GM12878 (cell line): ENCODE data around the gene CSTPP1. TPM values are rescaled to one million over a fixed set of nuclear protein-coding genes. Genes with fewer than 3 reads are reported as not detected.
"Not testable (repeated sequence)": the region's sequence is repeated elsewhere in the genome, so short reads cannot be mapped to it uniquely, and the experiment has no call there.

ENCODE experiments used
- ATAC-seq: fragments of 200-7000 bp; cut with Tn5 transposase; 3 replicates; pipeline ENCODE4 v1.9.1; 2020; ENCODE audit warnings: mild to moderate bottlenecking, moderate library complexity
- BruUV-seq: library from RNA; stranded (reverse); fragments of 400-500 nt; replicated peaks from 2 replicates; lab custom pipeline; 2021; lab: Mats Ljungman, UMichigan
- CTCF ChIA-PET: fragments of 300-600 bp; sonication (Branson Sonifier 250); formaldehyde crosslinking; extraction: SDS; loops from one replicate; lab custom pipeline; 2021; ENCODE audit warnings: inconsistent platforms; lab: Yijun Ruan, JAX
- POLR2A ChIA-PET: fragments of 350-600 bp; formaldehyde crosslinking; extraction: SDS; loops from one replicate; lab custom pipeline; 2021; ENCODE audit warnings: inconsistent platforms; lab: Charles Lee
- RAD21 ChIA-PET: fragments of 300-600 bp; sonication (Branson Sonifier 250); formaldehyde crosslinking; loops from one replicate; lab custom pipeline; 2023; ENCODE audit warnings: antibody characterized with exemption; ENCODE audit not compliant: unreplicated experiment; lab: Charles Lee
- SMC1A ChIA-PET: fragments of 300-600 bp; sonication (Branson Sonifier 250); formaldehyde crosslinking; loops from one replicate; lab custom pipeline; 2023; ENCODE audit not compliant: unreplicated experiment, uncharacterized antibody; lab: Charles Lee
- DNase-seq: peaks from one replicate; pipeline ENCODE4 v3.0.0-alpha.2; 2011; ENCODE audit warnings: low read depth, low spot score
- FAIRE-seq: peaks from 3 replicates; lab custom pipeline; 2011; peaks lifted over from hg19 to GRCh38; lab: Jason Lieb, UNC
- H2AFZ ChIP-seq: 2 replicates; pipeline ENCODE4 v1.6.0; 2011; ENCODE audit warnings: low read depth, low read length, control low read depth; ENCODE audit not compliant: control insufficient read depth
- H3K27ac ChIP-seq: 2 replicates; pipeline ENCODE4 v1.5.1; 2011; ENCODE audit warnings: control low read depth; ENCODE audit not compliant: control insufficient read depth, insufficient read depth
- H3K27me3 ChIP-seq, 2 experiments: replicated peaks in 1 of 2; 2 replicates each; pipeline versions ENCODE4 v1.6.0 to v1.6.1; 2011; ENCODE audit warnings: low read length in 1 of 2; ENCODE audit not compliant: control insufficient read depth in 2 of 2, insufficient read depth in 2 of 2
- H3K36me3 ChIP-seq, 2 experiments: 2 replicates each; pipeline ENCODE4 v1.5.1; 2011; ENCODE audit warnings: low read length in 1 of 2; ENCODE audit not compliant: control insufficient read depth in 2 of 2, insufficient read depth in 2 of 2
- H3K4me1 ChIP-seq: 2 replicates; pipeline ENCODE4 v1.6.1; 2011; ENCODE audit warnings: mild to moderate bottlenecking, low read length, moderate library complexity, mixed read lengths; ENCODE audit not compliant: control insufficient read depth, insufficient read depth
- H3K4me2 ChIP-seq: 2 replicates; pipeline ENCODE4 v1.6.0; 2011; ENCODE audit warnings: control low read depth; ENCODE audit not compliant: control insufficient read depth, insufficient read depth
- H3K4me3 ChIP-seq: fragments of 200-600 bp; sonication (generic); 2 replicates; pipeline ENCODE4 v1.5.1; 2016
- H3K79me2 ChIP-seq: 2 replicates; pipeline ENCODE4 v1.6.0; 2011; ENCODE audit warnings: low read length; ENCODE audit not compliant: control insufficient read depth, insufficient read depth
- H3K9ac ChIP-seq: 2 replicates; pipeline ENCODE4 v1.8.0; 2011; ENCODE audit warnings: low read length, control low read depth, mixed read lengths; ENCODE audit not compliant: control insufficient read depth, insufficient read depth
- H3K9me3 ChIP-seq: replicated peaks from 3 replicates; pipeline ENCODE4 v1.5.1; 2011; ENCODE audit warnings: mild to moderate bottlenecking, low read length; ENCODE audit not compliant: control insufficient read depth, insufficient read depth
- H4K20me1 ChIP-seq: 2 replicates; pipeline ENCODE4 v1.6.0; 2011; ENCODE audit not compliant: control insufficient read depth, insufficient read depth
- ATF7 ChIP-seq: fragments of 450-650 bp; IDR thresholded peaks from 2 replicates; pipeline ENCODE4 v1.6.1; 2016; ENCODE audit warnings: low read depth, mild to moderate bottlenecking
- EGR1 ChIP-seq, 2 experiments: IDR thresholded peaks; 1 replicate in 1 of 2; 2 replicates in 1 of 2; pipeline ENCODE4 v1.6.1; 2011 to 2012; ENCODE audit warnings: low read depth in 2 of 2, low read length in 2 of 2, borderline replicate concordance in 1 of 2, mild to moderate bottlenecking in 1 of 2, moderate library complexity in 1 of 2
- JUNB ChIP-seq: IDR thresholded peaks from 2 replicates; pipeline ENCODE4 v1.6.1; 2016; ENCODE audit warnings: antibody characterized with exemption, mild to moderate bottlenecking
- RAD21 ChIP-seq: IDR thresholded peaks from 2 replicates; pipeline ENCODE4 v1.6.1; 2011; ENCODE audit warnings: mild to moderate bottlenecking, low read depth, low read length, moderate library complexity; ENCODE audit not compliant: insufficient read depth
- SMARCA5 ChIP-seq: fragments of 450-650 bp; IDR thresholded peaks from 2 replicates; pipeline ENCODE4 v1.6.1; 2017; ENCODE audit warnings: mild to moderate bottlenecking
- WGBS: methylation state at CpG from one replicate; pipeline ENCODE4 v1.1.6; 2016; ENCODE audit warnings: low lambda C conversion rate; ENCODE audit not compliant: insufficient replicate concordance, insufficient coverage; ENCODE audit errors: missing lambda C conversion rate; 5-methylcytosine and 5-hydroxymethylcytosine counted together
- in situ Hi-C: fragments of 300-500 bp; cut with MboI; formaldehyde crosslinking; loops from 9 replicates; pipeline ENCODE4 v1.14.3; 2018; ENCODE audit warnings: mixed read lengths
- intact Hi-C: fragments of 100-400 bp; cut with micrococcal nuclease; formaldehyde crosslinking; loops from one replicate; pipeline ENCODE4 v1.14.2; 2022; ENCODE audit not compliant: unreplicated experiment
- polyA plus RNA-seq, 11 experiments: library from polyadenylated mRNA; depleted of rRNA in 4 of 11; unstranded in 6 of 11; stranded (reverse) in 5 of 11; fragments of >200 nt; fragmentation: Nextera tagmentation in 4 of 11; fragmentation: Illumina TruSeq in 1 of 11; extraction: Ambion mirVana in 4 of 11; extraction: Trizol in 1 of 11; gene quantifications; 1 replicate in 1 of 11; 2 replicates in 10 of 11; pipeline versions ENCODE4 v1.2.1 to v1.2.3, GENCODE V29; 2011 to 2016; ENCODE audit warnings: inconsistent platforms in 2 of 11, missing spikeins in 2 of 11, low read depth in 1 of 11
- total RNA-seq, 4 experiments: library from RNA; depleted of rRNA in 3 of 4; stranded (reverse); fragments of >200 nt in 3 of 4; fragmentation: Illumina TruSeq in 1 of 4; extraction: Trizol in 1 of 4; gene quantifications; 2 replicates each; pipeline versions ENCODE4 v1.2.1 to v1.2.3, GENCODE V29; 2013 to 2021

Gene CSTPP1
- total and polyA plus RNA-seq, 10 of the 15 experiments (the other 5 are each of a cell fraction or from before 2014, with no cell fraction given), result 7.1 to 23.4 (median 17.5) TPM

DNA sequence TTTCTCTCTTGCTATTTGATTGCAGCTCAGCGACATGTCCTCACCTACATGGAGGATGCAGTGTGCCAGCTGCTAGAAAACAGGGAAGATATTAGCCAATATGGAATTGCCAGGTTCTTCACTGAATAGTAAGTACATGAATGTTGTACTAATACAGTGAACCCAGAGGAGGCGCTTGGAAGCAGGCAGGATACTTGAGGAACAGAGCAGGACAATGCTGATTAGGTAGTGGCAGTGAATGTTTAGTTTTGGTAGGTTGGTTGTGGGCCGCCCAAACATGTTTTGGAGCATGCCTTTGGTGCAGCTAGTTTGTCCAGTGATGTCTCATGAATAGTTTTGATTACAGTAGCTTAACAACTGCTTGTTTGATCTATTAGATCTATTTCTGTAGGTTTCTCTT lies 50.6 kb downstream of the CSTPP1 start:
- no peak overlapping the region for H3K27ac ChIP-seq
- H3K79me2 ChIP-seq, result no peaks in the 10 kb centered on the region
- TF ChIP-seq RAD21 (no peak), SMARCA5 (no peak), ATF7 (no peak), EGR1 (IDR thresholded peaks at IDR 0.05; ENCODE audit: borderline replicate concordance in 1 of 2, low read depth in 2 of 2, low read length in 2 of 2) (no peak)
- H2AFZ ChIP-seq, result no peak overlapping the region
- H3K4me3 ChIP-seq, result no peak overlapping the region
- no peaks in the 10 kb centered on the region for H3K36me3 ChIP-seq
- H3K4me2 ChIP-seq, result no peak overlapping the region
- H3K9me3 ChIP-seq, result peaks cover 2% of the 10 kb centered on the region; the same call in 2 of the 3 replicates
- FAIRE-seq, result no peak
- ATAC-seq, result no peak
- BruUV-seq, result no TSS peak
- ChIA-PET SMC1A (interaction anchor here (0.6 to 1.9 kb wide), 4 partner anchors 11 to 15 kb away, joined by 3 to 6 read pairs (median 4); no protein-coding TSS in a partner anchor), CTCF (interaction anchor here (1.1 kb wide), 1 partner anchor 45 kb away, joined by 3 read pairs; no protein-coding TSS in a partner anchor), RAD21 (no interaction called here), POLR2A (no interaction called here)
- intact Hi-C loops, result no loop called here
- H4K20me1 ChIP-seq, result no peaks in the 10 kb centered on the region
- 82% methylated on average over 3 of the region's 3 CpGs for WGBS
- H3K4me1 ChIP-seq, result no peaks in the 10 kb centered on the region
- in situ Hi-C loops, result no loop called here
- H3K27me3 ChIP-seq, result no peaks in the 10 kb centered on the region
- no peak for DNase-seq
- H3K9ac ChIP-seq, result no peak overlapping the region

DNA sequence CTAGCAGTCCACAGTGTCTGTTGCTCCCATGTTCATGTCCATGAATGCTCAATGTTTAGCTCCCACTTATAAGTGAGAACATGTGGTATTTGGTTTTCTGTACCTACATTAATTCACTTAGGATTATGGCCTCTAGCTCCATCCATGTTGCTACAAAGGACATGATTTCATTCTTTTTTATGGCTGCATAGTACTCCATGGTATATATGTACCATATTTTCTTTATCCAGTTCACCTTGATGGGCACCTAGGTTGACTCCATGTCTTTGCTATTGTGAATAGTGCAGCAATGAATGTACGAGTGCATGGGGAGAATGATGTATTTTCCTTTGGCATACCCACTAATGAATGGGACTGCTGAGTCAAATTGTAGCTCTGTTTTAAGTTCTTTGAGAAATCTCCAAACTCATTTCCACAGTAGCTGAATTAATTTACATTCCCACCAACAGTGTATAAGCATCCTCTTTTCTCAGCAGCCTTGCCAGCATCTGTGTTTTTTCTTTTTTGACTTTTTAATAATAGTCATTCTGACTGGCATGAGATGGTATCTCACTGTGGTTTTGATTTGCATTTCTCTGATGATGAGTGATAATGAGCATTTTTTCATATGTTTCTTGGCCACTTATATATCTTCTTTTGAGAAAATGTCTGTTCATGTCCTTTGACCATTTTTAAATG lies 53.4 kb downstream of the CSTPP1 start:
- ATAC-seq, result not testable (repeated sequence)

More for the DNA sequence above, 53.4 kb downstream of the CSTPP1 start:
- BruUV-seq, H3K4me1 ChIP-seq, CTCF ChIA-PET, intact Hi-C loops, H2AFZ ChIP-seq, H3K9me3 ChIP-seq, H3K4me3 ChIP-seq, H3K36me3 ChIP-seq, H3K79me2 ChIP-seq, in situ Hi-C loops, POLR2A ChIA-PET, H3K27ac ChIP-seq, DNase-seq, H3K27me3 ChIP-seq, H3K9ac ChIP-seq, H3K4me2 ChIP-seq, H4K20me1 ChIP-seq, RAD21 ChIA-PET: not testable (repeated sequence)
- 0 out of 2 replicates have a peak, but pooled peaks have one; percentile 19 for TF ChIP-seq JUNB
- SMC1A ChIA-PET, result interaction anchor here (0.6 to 1.2 kb wide), 2 partner anchors 21 to 140 kb away, joined by 3 read pairs; no protein-coding TSS in a partner anchor
- peak; percentile 27 for FAIRE-seq
- 100% methylated on average over 1 of the region's 1 CpG for WGBS
